HL-60/S4 treated with retinoic acid at 250 ng/mL for 4 days and 3 days (cell line): ENCODE measurements around the gene TRIOBP.

Experiments
- in situ Hi-C: fragments of 300-500 bp; cut with MboI; formaldehyde crosslinking; loops from 2 replicates; pipeline ENCODE4 v1.7.0; 2022; ENCODE audit warnings: low sequenced_read_pairs

TRIOBP gene

DNA sequence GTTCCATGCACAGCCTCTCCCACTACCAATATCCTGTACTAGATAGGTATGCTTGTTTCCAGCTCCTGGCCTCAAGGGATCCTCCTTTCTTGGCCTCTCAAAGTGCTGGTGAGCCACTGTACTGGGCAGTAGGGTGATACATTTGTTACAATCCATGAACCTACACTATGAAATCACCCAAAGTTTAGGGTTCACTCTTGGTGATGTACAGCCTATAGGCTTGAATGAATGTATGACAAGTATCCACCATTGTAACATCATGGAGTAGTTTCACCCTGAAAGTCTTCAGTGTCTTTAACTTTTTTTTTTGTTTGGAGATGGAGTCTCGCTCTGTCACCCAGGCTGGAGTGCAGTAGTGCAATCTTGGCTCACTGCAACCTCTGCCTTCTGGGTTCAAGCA is 31.8 kb downstream of the TRIOBP start:
- in situ Hi-C loops, result no loop called here

DNA sequence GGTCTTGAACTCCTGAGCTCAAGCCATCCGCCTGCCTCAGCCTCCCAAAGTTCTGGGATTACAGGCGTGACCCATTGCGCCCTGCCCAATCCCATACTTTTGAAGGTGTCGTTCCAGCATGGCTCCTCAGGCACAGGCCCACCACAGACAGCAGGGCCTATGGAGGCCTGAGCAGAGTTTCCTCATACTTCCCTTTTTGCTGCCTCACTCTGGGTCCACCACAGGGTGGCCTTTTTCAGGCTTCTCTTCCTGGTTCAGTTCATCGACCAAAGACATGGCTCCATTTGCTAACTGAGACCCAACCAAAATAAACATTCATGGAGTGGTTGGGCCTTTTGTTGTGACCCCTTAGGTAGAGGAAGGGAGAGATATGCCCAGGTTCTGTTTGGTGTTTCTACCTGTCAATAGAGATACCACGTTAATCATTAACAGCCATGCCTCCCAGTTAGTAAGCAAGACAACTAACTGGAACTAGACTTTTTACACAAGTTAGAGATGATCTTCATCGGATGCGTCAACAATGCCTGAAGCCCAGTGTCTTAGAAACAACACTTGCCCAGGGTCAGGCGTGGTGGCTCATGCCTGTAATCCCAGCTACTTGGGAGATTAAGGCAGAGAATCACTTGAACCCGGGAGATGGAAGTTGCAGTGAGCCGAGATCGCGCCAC is 35.1 kb downstream of the TRIOBP start:
- in situ Hi-C loops, result no loop called here

DNA sequence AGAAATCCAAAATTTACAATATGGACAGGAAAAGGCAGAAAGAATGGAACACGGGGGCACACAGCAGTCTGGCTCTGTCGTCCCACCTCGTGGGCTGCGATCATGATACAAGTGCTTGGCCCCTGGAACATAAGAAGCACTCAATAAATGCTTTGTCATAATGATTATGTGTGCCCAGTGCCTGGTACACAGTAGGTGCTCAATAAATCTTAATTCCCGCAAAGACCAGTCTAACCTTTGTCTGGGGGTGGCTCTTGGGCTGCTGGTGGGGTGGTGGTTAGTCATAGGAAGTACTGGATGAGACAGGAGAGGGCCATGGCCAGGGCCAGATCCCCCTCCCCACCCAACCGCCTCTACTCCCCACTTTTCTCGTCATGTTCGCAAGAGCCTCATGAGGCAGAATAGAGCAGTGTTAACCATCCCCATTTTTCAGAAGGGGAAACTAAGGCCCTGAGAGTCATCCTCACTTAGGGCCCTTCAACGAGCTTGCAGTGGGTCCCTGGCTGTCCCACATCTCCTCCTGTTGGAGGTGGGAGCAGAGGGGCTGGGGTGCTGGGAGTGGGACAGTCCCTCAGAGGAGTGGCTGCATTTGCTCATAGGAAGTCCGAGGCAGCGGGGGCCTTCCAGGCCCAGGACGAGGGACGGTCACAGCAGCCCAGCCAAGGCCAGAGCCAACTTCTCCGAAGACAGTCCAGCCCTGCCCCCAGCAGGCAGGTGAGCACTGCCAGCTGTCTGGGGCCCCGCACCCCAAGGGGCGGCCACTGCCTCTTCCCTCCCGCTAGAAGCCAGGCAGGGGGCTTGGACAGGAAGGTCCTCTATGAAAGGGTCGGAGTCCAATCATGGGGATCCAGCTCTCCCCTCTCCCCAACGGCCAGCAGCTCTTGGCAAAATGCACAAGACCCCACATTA is 36.1 kb downstream of the TRIOBP start:
- in situ Hi-C loops, result no loop called here

DNA sequence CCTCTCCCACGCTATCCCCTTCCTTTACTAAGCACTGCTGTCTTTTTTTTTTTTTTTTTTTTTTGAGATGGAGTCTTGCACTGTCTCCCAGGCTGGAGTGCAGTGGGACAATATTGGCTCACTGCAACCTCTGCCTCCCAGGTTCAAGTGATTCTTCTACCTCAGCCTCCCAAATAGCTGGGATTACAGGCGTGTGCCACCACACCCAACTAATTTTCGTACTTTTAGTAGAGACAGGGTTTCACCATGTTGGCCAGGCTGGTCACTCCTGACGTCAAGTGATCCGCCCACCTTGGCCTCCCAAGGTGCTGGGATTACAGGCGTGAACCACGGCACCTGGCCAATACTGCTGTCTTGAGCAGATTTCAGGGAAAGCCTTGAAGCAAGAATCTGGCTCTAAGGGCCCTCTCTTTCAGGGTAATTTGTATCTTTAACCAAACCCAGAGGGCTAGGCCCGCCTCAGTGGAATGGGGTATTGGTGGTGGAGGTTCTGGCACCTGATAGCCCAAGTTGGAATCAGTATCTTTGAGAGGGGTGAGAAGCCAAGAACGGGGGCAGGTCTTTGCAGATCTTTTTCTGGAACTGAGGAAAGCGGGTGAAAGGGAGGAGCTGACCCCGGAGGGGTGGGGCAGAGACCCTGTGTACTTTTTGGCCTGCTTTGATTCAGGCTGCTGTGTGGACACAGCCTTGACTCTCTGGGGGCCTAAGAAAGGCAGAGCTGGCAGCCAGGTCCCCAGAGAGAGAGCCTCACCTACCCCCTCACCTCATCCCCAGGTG is 37.0 kb downstream of the TRIOBP start:
- in situ Hi-C loops, result no loop called here

DNA sequence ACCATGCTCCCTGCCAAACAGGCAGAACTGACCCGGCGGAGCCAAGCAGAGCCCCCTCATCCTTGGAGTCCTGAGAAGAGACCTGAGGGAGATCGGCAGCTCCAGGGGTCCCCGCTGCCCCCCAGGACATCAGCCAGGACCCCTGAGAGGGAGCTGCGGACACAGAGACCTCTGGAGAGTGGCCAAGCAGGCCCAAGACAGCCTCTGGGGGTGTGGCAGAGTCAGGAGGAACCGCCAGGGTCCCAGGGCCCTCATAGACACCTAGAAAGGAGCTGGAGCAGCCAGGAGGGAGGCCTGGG is 37.5 kb downstream of the TRIOBP start:
- in situ Hi-C loops, result no loop called here

DNA sequence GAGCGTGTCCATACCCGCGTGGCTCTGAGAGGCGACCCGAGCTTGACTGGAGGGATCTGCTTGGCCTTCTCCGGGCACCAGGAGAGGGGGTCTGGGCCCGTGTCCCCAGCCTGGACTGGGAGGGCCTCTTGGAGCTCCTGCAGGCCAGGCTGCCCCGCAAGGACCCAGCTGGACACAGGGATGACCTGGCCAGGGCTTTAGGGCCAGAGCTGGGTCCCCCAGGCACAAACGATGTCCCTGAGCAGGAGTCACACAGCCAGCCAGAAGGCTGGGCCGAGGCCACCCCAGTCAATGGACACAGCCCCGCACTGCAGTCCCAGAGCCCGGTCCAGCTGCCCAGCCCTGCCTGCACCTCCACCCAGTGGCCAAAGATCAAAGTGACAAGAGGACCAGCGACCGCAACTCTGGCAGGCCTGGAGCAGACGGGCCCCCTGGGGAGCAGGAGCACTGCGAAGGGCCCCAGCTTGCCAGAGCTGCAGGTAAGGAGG is 38.2 kb downstream of the TRIOBP start:
- in situ Hi-C loops, result no loop called here

DNA sequence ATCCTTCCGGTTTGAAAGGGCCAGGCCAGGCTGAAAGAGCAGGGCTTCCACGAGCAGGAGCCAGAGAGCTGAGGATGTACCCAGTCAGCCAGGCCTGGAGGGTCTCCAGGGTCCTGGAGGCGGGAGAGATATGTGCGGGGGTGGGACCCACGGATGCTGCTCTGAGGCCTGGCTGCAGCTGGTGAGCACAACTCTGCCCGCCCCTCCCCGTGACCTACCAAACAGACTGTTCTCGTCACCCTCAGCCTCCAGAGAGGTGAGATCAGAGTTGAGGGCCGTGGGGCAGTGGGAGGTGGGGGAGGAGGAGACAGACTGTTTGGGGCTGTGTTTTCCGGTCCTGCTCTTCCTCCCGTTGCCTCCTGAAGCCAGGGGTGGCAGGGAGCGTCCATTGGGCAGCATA is 42.2 kb downstream of the TRIOBP start:
- in situ Hi-C loops, result no loop called here

DNA sequence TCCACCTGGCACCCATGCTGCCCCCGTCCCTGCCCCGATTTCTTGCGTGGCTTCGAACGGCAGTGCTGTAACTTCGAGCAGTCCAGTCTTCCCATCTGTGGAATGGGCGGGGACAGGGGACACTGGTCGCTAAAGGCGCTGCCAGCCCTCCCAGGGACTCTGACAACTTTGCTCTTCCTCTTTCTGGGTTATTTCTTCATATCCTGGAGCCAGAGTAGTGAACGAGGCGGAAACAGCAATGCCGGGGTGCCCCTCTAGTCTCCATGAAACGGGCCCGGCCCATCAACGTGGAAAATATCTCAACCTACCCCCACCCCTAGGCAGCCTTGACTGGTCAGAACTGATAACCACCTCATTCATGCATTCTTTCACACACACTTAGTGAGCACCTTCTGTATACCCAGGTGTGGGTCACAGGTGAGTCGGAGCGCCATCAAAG is 42.8 kb downstream of the TRIOBP start:
- in situ Hi-C loops, result no loop called here

DNA sequence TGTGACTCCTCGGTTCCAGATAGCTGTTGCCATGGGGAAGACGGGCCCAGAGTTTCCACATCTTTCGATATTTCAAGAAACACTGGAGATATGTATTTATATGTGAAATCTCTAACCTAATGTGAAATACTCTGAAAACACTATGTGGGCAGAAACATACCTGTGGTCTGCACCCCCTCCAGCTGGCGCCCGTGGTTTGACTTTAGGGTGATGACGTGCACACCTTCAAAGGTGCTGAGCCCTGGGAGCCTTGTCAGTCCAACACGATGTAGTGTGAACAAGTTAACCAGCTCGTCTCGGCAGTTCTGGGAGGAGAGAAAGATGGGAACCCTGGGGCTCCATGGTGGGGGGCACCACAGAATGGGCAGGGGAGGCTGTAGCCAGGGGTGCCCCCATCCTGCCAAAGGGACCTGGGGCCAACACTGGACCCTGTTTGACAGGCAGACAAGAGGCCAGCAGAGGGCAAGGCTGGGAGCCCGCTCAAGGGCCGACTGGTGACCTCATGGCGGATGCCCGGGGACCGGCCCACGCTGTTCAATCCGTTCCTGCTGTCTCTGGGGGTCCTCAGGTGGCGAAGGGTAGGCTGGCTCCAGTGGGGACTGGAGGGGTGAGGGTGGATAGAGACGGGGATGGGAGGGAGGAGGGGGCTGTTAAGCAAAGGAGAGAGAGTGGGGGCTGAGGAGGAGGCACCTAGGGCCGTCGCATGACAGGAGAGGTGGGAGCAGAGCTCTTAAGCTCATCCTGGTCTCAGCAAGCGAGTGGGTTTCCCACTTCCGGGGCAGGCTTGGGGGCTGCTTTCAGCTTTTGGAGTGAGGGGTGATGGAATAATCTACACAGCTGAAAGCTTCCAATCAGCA is 43.8 kb downstream of the TRIOBP start:
- in situ Hi-C loops, result no loop called here

DNA sequence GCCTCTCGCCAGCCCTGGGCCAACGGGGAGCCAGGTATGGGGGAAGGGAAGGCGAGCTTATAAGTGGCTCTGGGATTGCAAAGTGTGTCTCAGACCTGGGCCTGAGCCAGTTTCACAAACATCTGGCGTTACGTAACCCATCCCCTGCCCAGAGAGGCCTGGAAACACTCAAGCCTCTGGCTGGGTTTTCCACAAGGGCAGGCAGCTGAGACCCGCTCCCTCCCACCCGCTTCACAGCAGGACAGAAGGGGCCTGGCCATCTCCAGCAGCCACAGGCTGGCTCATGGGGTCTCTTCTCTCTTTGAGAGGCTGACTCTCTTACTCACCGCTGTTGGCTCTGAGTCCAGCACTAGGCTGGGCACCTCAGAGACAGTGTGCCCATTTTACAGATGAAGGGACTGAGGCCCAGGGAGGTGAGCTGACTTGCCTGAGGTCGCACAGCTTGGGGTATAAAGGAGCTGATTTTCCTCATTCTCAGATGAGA is 44.5 kb downstream of the TRIOBP start:
- in situ Hi-C loops, result no loop called here

DNA sequence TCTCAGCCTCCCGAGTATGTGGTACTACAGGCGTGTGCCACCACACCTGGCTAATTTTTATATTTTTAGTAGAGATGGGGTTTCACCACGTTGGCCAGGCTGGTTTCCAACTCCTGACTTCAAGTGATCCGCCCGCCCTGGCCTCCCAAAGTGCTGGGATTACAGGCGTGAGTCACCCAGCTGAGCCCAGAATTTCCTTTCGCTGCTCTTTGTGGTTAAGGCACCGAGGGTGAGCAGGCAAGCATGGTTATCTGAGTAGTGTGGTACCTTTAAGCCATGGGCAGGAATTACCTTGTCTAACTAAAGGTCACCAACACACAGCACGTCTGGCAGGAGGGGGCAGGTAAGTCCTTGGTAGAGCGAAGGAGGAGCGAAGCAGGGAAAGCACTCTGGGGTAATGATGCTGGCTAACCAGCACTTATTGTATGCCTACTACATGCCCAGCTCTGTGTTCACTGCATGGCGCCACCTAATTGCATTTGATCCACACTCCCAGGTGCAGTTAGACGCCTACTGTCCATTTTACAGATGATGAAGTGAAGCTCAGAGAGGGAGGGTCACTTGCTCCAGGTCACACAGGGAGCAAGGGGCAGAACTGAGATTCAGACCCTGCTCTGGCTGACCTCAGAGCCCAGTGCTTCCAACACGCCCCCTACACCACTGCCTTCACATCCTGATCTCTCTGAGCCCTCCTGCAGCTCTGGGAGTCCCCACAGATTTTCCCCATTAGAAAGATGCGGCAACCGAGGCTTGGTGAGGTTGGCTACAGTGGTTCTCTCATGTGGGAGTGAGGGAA is 45.7 kb downstream of the TRIOBP start:
- in situ Hi-C loops, result no loop called here

DNA sequence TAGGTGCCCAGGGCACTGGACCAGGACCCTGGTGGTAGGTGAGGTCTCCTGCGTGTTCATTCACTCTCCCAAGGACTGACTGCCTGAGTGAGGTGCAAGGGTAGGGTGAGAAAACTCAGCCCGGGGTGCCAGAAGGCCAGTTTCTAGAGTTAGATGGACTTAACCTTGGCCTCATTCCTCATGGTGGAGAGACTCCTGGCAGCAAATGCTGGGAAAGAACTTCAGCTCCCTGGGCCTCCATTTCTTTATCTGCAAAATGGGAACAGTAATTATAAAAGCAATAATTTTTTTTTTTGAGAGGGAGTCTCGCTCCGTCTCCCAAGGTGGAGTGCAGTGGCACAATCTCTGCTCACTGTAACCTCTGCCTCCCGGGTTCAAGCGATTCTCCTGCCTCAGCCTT is 47.7 kb downstream of the TRIOBP start:
- in situ Hi-C loops, result no loop called here

DNA sequence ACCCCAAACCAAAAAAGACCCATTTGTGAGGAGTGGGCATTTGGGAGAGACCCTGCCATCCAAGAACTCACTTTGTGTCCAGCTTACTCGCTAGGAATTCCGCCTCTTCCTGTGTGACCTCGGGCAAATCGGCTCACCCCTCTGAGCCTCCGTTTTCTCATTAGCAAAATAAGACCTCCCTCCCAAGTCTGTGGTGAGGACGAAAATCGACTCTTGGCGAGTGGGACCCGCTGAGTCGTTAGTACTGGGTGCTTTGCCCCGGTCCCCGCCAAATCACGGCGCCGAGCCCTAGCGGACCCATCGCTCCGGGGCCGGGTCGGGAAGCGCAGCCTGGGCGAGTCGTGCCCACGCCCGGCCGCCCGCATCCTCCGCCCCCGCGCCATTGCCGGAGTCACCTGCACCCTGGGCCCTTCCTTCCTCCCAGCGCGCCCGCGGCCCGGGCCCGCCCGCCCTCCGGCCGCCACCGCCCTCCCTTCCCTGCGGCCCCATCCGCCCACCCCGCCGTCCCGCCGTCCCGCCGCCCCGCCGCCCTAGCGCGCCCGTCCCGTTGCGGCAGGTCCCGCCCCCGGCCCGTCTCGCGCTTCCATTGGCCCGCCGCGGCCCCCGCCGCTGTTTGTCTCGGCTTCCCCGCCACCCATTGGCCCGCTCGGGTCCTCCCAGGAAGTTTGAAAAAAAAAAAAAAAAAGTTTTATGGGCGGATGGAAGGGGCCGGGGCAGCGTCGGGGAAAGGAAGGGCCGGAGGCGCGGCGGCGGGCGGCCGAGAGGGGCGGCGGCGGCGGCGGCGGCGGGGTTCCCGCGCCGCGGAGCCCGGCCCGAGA is 48.9 kb downstream of the TRIOBP start:
- in situ Hi-C loops, result no loop called here

DNA sequence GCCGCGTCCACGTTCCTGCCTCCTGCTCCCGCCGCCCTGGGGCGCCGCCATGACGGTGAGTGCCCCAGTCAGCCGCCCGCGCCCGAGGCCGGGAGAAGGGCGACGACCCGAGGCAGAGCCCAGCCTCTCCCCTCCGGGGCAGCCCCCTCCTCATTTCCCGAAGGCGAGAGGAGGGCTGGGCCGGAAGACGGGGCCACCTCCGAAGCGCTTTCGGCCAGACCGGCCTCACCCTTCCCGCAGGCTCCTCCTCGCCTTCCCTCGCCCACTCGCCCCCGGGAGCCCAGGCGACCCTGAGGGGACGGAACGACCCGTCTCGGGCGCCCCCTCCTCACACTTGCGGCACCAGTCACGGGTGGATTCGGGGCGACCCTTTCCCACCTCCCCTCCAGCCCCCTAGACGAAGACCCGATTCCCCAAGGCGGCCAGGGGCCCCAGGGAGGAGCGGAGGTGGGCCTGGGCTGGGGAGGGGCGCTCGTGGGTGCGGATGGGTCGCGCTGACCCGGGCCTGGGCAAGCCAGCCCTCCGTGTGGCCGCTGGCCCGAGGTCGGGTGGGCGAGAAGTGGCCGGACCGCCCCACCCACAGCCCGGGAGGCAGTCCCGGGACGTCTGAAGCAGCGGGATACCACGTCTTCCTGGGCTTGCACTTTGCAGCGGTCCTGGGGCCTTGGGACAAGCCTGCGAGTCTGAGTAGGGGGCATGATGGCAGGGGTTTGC is 49.7 kb downstream of the TRIOBP start:
- in situ Hi-C loops, result no loop called here

DNA sequence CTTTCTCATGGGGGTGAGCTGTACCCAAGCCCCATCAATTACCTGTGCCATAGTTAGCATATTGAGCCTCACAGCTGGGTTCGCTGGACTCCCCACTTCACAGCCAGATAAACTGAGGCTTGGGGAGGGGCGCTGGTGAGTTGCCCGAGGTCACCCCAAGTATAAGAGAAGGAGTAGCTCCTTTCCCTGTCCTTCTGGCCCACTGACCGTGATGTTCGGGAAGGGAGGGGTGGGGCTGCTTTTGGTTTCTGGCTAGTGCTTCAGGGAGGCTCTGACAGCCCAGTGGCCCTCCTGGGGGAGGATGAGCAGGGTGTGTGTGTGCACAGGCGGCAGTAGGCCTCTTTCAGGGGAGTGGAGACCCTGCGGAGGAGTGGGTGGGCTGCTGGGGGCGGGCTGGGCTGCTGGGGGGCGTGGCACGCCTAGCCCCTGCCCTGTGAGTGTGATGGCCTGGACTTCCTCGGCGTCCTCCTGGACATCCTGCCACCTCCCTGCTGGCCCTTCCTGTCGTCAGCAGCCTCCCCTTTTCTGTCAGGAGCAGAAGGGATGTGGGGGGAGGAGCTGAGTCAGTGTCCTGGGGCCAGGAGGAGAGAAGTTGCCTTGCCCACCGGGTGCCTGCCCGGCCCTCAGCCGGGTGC is 50.3 kb downstream of the TRIOBP start:
- in situ Hi-C loops, result no loop called here

DNA sequence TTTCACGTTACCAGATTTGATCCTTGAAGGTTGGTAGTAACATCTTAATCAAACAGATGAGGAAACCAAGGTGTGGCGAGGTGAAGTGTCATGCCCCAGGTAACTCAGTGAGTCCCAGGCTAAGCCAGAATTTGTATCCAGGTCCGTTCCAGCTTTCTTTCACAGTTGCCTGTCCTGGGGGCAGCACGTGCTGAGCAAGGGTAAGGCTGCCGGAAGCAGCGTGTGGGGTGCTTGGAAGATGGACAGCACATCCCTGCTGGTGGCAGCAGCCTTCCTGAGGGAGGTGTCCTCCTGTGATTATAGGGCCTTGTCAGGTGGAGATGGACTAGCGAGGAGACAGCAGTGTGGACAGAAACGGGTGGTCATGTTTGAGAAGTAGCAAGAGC is 50.9 kb downstream of the TRIOBP start:
- in situ Hi-C loops, result no loop called here

DNA sequence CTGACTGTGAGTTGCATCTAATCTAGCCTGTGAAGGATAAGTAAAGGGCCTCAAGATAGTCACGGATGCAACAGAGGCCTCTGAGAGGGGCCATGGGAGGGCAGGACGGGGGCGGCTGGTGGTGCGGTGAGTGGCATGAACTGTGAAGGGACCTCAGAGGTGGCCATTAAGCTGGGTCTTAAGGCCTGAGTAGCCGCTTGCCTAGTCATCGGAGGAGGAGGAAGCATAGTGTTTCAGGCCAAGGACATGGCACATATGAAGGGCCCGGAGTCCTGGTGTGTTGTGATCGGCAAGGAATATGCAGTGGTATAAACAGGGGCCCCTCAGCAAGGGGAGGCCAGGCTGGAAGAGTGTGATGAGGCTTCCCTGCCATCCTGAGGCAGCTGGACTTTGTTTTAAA is 51.8 kb downstream of the TRIOBP start:
- in situ Hi-C loops, result no loop called here

DNA sequence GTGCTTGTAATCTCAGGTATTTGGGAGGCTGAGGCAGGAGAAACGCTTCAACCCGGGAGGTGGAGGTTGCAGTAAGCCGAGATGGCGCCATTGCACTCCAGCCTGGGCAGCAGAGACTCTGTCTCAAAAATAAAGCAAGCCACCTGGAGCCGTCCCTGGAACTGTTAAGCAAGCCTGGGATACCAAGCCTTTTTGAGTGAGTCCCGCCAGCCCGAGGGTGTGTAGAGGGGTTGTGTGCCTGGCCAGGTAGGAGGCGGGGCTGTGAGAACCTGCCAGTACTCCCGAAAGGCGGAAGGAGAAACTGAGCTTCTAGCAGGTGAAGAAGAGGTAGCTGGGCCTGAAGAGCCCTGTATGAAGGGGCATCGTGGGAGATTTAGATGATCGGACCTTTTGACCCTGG is 52.4 kb downstream of the TRIOBP start:
- in situ Hi-C loops, result no loop called here
